Skeletal muscle tissue (tissue), 4 donors: ENCODE measurements around the gene TMEM143. TPM values are rescaled to one million over a fixed set of nuclear protein-coding genes. Genes with fewer than 3 reads are reported as not detected.
"Not testable (repeated sequence)": the region's sequence is repeated elsewhere in the genome, so short reads cannot be mapped to it uniquely, and the experiment has no call there.

ENCODE experiments used
- H3K27ac ChIP-seq: one replicate; pipeline ENCODE4 v1.7.0; 2013; ENCODE audit warnings: mild to moderate bottlenecking, low read depth, low read length, inconsistent platforms
- H3K27me3 ChIP-seq, 3 donors: one replicate each; pipeline ENCODE4 v1.7.0; 2013; ENCODE audit warnings: low read length in 3 of 3; ENCODE audit not compliant: control insufficient read depth in 3 of 3, insufficient read depth in 3 of 3
- H3K36me3 ChIP-seq, 3 donors: one replicate each; pipeline ENCODE4 v1.7.0; 2013; ENCODE audit warnings: low read length in 3 of 3; ENCODE audit not compliant: control insufficient read depth in 3 of 3, insufficient read depth in 3 of 3
- H3K4me1 ChIP-seq, 3 donors: one replicate each; pipeline ENCODE4 v1.7.0; 2013; ENCODE audit warnings: low read length in 3 of 3, mild to moderate bottlenecking in 3 of 3; ENCODE audit not compliant: control insufficient read depth in 3 of 3, insufficient read depth in 3 of 3
- H3K4me3 ChIP-seq, 3 donors: one replicate each; pipeline ENCODE4 v1.7.0; 2013; ENCODE audit warnings: low read length in 3 of 3
- H3K9ac ChIP-seq, 3 donors: one replicate each; pipeline ENCODE4 v1.7.0; 2013; ENCODE audit warnings: low read length in 3 of 3, mild to moderate bottlenecking in 3 of 3, moderate library complexity in 2 of 3, low read depth in 1 of 3
- H3K9me3 ChIP-seq, 3 donors: one replicate each; pipeline ENCODE4 v1.7.0; 2013; ENCODE audit warnings: low read length in 3 of 3; ENCODE audit not compliant: control insufficient read depth in 3 of 3
- total RNA-seq: library from RNA; depleted of rRNA; stranded (reverse); fragments of >200 nt; gene quantifications from one replicate; pipeline ENCODE4 v1.2.3, GENCODE V29; 2014
- donor health status: Osteomylitis.

The TMEM143 gene
- total RNA-seq, 1 donor from 2014 or later = 7.8 TPM

DNA sequence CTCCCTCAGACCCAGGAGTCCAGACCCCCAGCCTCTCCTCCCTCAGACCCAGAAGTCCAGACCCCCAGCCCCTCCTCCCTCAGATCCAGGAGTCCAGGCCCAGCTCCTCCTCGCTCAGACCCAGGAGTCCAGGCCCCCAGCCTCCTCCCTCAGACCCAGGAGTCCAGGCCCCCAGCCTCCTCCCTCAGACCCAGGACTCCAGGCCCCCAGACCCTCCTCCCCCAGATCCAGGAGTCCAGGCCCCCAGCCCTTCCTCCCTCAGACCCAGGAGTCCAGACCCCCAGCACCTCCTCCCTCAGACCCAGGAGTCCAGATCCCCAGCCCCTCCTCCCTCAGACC lies 28.2 kb upstream of the TMEM143 start:
- H3K4me3 ChIP-seq, H3K27ac ChIP-seq, H3K9me3 ChIP-seq, H3K9ac ChIP-seq: not testable (repeated sequence)
- peaks cover 37 to 44% (median 42%) of the 10 kb centered on the region in 3 donors for H3K27me3 ChIP-seq
- H3K36me3 ChIP-seq = peaks cover 18 to 22% (median 20%) of the 10 kb centered on the region in 3 donors
- H3K4me1 ChIP-seq = peaks cover 6 to 21% (median 14%) of the 10 kb centered on the region in 3 donors

DNA sequence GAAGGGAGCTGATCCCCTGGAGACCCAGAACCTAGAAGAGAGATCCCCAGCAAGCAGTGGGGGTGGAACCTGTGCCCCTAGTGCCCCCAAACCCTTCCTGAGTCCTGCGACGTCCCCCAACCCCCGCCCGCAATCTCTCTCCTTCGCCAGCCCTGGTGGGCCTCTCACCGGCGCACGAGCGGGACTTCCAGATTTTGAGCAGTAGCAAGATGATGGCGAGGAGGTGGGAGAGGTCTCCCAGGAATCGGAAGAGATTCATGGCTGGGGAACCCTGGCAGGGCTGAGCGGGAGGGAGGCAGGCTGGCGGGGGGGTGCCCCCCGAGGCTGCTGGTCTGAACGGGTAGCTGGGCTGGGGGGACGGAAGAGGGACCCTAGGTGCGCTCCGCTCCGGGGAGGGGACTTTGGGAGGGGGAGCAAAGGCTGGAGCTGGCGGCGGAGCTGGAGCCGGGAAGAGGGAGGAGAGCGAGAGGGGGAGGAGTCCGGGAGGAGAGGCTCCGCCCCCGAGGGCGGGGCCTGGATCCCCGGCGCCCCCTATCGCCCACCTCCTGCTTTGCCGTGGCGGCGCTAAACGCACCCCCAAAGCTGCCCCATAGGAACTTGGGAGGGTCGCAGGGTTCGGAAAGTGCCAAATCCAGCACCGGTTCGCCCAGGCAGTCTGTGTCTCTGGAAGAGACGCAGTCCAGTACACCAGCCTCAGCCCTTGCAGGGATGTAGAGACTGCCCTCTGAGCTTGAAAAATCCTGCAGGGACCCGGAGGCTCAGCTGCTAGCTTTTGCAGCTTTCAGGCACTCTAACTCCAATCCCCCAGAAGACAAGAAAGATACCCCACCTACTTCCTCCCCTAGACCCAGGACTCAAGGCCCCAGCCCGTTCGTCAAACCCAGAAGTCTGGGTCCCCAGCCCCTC lies 27.6 kb upstream of the TMEM143 start, which contains the start of gene KDELR1:
KDELR1 (minus strand) TSS at position 452 of the 906 bp plus-strand sequence; CDS start at position 259, 193 bp downstream.
- Histone ChIP-seq H3K4me1 (peaks cover 6 to 21% (median 14%) of the 10 kb centered on the region in 3 donors), H3K9ac (peak within 1 kb of the TSS; percentile 96 to 99 (median 98)), H3K9me3 (no peaks in the 10 kb centered on the region)

DNA sequence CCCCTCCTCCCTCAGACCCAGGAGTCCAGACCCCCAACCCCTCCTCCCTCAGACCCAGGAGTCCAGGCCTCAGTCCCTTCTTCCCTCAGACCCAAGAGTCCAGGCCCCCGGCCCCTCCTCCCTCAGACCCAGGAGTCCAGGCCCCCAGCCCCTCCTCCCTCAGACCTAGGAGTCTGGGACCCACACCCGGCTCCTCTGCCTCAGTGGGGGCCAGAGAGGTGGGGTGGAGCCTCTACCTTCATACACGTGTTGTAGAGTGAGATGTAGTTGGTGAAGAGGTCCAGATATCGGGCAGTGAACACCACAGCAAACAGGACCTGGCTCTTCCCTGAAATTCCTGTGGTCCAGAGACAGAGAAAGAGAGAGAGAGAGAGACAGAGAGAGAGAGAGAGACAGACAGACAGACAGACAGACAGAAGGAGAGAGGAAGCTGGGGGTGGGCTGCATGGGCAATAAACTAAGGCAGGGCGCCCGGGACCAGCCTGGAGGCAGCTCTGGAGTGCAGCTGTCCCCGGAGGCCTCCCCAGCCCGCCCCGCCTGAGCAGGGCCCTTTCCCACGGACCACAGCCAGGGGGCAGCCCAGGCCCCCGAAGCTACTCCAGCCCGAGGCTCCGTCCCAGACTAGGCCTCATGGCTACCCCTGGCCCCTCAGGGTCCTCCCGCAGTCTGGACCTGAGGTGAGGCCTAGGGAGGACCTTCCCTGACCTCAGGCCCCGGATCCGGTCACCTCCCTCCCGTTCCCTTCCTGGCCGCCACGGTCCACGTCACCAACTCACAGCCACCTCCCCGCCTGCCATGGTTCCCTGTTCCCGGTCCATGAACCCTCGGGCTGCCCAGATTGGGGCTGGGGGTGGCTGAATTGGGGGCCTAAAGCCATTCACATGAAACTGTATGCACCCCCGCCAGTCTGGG lies 26.7 kb upstream of the TMEM143 start:
- peaks cover 22 to 29% (median 27%) of the 10 kb centered on the region in 3 donors for H3K27me3 ChIP-seq
- H3K27ac ChIP-seq = peak overlapping the region; percentile 92
- H3K4me3 ChIP-seq = peak overlapping the region; percentile 90 to 97 (median 92)
- H3K36me3 ChIP-seq = peaks cover 25 to 34% (median 31%) of the 10 kb centered on the region in 3 donors
- H3K9me3 ChIP-seq = no peaks in the 10 kb centered on the region
- peaks cover 6 to 21% (median 14%) of the 10 kb centered on the region in 3 donors for H3K4me1 ChIP-seq
- H3K9ac ChIP-seq = peak overlapping the region; percentile 96 to 99 (median 98)

More for the DNA sequence above, 27.6 kb upstream of the TMEM143 start, which contains the start of gene KDELR1:
- Histone ChIP-seq H3K36me3 (peaks cover 19 to 26% (median 24%) of the 10 kb centered on the region in 3 donors), H3K27ac (peak within 1 kb of the TSS; percentile 92), H3K27me3 (peaks cover 31 to 38% (median 36%) of the 10 kb centered on the region in 3 donors), H3K4me3 (peak within 1 kb of the TSS; percentile 90 to 97 (median 92))

DNA sequence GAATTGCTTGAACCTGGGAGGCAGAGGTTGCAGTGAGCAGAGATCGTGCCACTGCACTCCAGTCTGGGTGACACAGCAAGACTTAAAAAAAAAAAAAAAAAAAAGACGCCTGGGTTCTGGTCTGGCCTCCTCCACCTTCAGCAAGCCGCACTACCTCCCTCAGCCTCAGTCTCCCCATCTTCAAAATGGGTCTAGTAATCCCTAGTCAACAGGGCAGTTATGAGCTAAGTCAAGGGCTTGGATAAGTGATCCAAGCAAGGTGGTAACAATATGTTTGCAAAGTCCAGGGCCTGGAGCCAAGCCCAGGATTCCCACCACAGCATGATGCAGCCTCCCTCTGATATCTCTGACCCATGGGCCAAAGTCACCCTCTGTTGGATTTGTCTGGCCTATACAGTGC lies 23.2 kb upstream of the TMEM143 start:
- H3K36me3 ChIP-seq = peaks cover 46 to 56% (median 53%) of the 10 kb centered on the region in 3 donors
- no peak overlapping the region for H3K4me3 ChIP-seq
- H3K4me1 ChIP-seq = peaks cover 0 to 10% (median 2%) of the 10 kb centered on the region in 3 donors
- no peak overlapping the region for H3K9ac ChIP-seq
- no peaks in the 10 kb centered on the region for H3K9me3 ChIP-seq
- H3K27ac ChIP-seq = no peak overlapping the region
- no peaks in the 10 kb centered on the region for H3K27me3 ChIP-seq

DNA sequence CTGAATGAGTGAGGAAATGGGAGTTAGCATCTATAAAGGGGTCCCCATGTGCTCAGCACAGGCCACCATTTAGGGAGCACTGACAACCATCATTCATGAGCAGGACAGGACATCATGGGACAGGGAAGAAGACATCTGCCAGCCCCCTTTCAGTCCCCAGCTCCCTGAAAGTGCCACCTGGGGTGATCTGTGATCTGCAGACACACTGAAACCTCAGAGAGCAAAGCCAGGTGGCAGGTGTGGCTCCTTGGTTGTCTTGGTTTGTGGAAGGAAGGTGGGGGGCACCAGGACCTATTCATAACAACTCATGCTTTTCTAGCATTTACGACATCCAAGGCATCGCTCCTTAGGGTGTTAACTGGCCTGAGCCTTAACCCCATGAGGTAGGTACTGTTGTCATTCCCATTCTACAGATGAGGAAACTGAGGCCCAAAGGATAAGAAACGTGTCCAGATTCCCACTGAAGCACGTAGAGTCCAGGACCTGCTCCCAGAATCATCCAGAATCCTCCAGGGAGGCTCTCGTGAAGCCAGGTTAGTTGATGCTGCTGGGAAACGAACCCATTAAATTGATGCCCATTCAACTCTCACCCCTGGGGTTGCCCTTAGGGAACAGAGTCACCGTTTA lies 21.8 kb upstream of the TMEM143 start:
- peaks cover 51 to 62% (median 56%) of the 10 kb centered on the region in 3 donors for H3K36me3 ChIP-seq
- no peaks in the 10 kb centered on the region for H3K27me3 ChIP-seq
- H3K9me3 ChIP-seq = no peaks in the 10 kb centered on the region
- no peak overlapping the region for H3K9ac ChIP-seq
- peaks cover 0 to 4% (median 0%) of the 10 kb centered on the region in 3 donors for H3K4me1 ChIP-seq
- no peak overlapping the region for H3K4me3 ChIP-seq
- H3K27ac ChIP-seq = no peak overlapping the region

DNA sequence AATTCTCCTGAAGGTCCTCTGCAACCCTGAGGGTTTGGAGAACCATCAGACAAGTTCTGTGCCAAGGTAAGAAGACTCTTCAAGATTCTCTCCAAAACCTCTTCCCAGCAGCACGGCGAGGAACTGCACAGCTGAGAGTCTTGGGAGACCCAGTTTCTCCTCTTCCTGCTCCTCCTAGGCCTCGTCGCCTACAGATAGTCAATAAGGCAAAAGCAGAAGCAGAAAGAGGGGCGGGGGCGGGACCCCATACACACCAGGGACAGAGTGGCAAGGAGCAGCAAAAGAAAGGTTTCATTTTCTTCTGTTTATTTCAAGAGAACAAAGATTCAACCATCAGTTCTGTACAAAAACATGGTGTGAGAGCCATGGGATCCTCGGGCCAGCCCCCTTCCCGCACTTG lies 18.5 kb upstream of the TMEM143 start:
- Histone ChIP-seq H3K9me3 (no peaks in the 10 kb centered on the region), H3K4me1 (no peaks in the 10 kb centered on the region), H3K4me3 (no peak overlapping the region), H3K27ac (no peak overlapping the region), H3K9ac (no peak overlapping the region), H3K27me3 (no peaks in the 10 kb centered on the region), H3K36me3 (peaks cover 36 to 43% (median 40%) of the 10 kb centered on the region in 3 donors)

DNA sequence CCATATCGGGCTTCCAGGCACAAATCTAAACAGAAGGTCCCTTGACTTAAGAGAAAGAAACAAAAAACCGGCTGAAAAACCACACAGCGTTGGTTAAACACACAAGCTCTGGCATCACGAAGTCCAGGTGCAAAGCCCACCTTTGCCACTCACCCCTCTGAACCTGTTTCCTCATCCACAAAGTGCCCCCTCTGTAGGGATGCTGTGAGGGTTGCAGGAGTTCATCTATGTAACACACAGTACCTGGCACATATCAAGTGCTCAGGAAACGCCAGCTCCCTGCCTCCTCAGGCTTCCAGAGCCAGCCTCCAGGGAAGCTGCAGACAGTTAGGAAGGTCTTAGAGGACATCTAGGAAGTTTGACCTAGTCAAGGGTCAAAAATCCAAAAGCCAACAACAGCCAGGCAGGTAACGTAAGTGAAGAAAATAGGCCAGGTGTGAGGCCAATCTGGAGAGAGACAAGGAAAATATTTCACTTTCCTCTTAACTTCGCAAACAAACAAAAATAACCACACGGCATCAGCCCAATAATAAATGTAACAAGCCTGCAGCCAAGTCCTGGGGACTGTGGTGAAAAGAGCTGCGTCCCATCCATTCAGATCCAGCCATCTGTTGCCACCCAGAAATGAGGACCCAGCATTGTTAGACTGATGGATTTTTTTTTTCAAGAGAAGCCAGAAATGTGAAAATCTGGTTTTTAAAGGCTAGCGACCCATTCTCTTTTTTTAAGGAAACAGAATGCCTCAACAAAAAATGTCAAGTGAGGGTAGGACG lies 17.6 kb upstream of the TMEM143 start:
- Histone ChIP-seq H3K27me3 (no peaks in the 10 kb centered on the region), H3K27ac (no peak overlapping the region), H3K9ac (no peak overlapping the region), H3K4me3 (no peak overlapping the region), H3K9me3 (no peaks in the 10 kb centered on the region), H3K36me3 (peaks cover 31 to 38% (median 32%) of the 10 kb centered on the region in 3 donors), H3K4me1 (no peaks in the 10 kb centered on the region)

DNA sequence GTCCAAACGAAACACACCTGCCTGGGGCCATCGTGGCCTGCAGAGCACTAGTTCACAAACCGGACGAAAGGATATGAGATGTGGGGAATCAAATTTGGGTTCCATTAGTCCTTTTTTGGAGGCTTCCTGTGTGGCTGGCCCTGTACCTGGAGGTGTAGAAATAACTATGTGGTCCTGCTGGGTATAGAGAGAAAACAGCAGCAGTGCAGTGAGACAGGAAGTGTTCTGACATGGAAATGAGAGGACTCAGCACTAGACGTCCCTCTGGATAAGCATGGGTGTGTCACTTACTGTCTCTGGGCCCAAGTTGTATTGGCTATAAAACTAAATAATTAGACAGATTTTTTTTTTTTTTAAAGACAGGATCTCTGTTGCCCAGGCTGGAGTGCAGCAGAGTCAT lies 15.3 kb upstream of the TMEM143 start:
- H3K27ac ChIP-seq = no peak overlapping the region
- no peaks in the 10 kb centered on the region for H3K4me1 ChIP-seq
- H3K36me3 ChIP-seq = peaks cover 10 to 19% (median 15%) of the 10 kb centered on the region in 3 donors
- H3K4me3 ChIP-seq = no peak overlapping the region
- no peaks in the 10 kb centered on the region for H3K27me3 ChIP-seq
- no peak overlapping the region for H3K9ac ChIP-seq
- H3K9me3 ChIP-seq = no peaks in the 10 kb centered on the region

DNA sequence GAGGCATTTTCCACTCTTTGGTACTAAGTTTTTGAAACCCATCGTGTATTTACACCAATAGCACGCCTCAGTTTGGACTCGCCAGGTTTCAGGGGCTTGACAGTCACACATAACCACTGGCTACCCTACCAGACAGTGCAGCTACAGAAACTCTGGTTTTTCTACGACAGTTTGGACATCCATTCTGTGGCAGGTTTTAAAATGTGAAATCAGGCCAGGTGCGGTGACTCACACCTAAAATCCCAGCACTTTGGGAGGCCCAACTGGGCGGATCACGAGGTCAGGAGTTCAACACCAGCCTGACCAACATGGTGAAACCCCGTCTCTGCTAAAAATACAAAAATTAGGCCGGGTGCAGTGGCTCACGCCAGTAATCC lies 14.4 kb upstream of the TMEM143 start:
- Histone ChIP-seq H3K9ac (no peak overlapping the region), H3K27me3 (no peaks in the 10 kb centered on the region), H3K27ac (no peak overlapping the region), H3K36me3 (peaks cover 3 to 12% (median 9%) of the 10 kb centered on the region in 3 donors), H3K4me1 (no peaks in the 10 kb centered on the region), H3K9me3 (no peaks in the 10 kb centered on the region), H3K4me3 (no peak overlapping the region)
